Measurements from ENCODE around the gene PNMA8A. TPM values are rescaled to one million over a fixed set of nuclear protein-coding genes. Genes with fewer than 3 reads are reported as not detected.

Gene PNMA8A
- total RNA-seq, 4 donors from 2014 or later, result 8.9 to 33.8 (median 19.5) TPM

DNA sequence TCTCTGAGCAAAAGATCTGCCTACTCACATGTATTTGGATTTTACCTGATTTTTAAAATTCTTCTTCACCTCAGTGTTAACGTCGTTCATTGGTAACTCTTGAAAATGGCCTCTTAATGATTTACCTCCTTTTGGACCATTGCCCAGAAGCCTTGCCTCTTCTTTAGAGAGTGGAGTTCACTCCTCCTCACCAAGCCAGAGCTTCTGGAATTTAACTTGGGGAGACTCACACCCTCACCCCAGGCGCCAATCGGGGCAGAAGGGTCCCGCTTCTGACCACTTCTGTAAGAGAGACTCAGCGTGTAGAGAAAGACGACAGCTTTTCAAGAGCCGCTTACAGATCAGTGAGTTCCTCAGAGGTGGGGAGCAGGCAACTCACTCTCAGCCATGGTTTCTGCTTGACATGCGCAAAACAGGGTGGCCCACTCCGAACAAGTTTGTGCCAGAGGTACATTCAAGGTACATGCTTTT is 45.3 kb downstream of the PNMA8A start:
- no peaks in the 10 kb centered on the region for H3K36me3 ChIP-seq
- H3K9me3 ChIP-seq, result no peaks in the 10 kb centered on the region
- H3K27ac ChIP-seq, result peak overlapping the region; percentile 71 to 83 (median 74)
- TF ChIP-seq, protein P1, sequence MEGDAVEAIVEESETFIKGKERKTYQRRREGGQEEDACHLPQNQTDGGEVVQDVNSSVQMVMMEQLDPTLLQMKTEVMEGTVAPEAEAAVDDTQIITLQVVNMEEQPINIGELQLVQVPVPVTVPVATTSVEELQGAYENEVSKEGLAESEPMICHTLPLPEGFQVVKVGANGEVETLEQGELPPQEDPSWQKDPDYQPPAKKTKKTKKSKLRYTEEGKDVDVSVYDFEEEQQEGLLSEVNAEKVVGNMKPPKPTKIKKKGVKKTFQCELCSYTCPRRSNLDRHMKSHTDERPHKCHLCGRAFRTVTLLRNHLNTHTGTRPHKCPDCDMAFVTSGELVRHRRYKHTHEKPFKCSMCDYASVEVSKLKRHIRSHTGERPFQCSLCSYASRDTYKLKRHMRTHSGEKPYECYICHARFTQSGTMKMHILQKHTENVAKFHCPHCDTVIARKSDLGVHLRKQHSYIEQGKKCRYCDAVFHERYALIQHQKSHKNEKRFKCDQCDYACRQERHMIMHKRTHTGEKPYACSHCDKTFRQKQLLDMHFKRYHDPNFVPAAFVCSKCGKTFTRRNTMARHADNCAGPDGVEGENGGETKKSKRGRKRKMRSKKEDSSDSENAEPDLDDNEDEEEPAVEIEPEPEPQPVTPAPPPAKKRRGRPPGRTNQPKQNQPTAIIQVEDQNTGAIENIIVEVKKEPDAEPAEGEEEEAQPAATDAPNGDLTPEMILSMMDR (IDR thresholded peaks at IDR 0.05), result no peak
- TF ChIP-seq POLR2A (IDR thresholded peaks at IDR 0.05), result no peak
- peak; percentile 39 to 53 for DNase-seq
- H3K4me1 ChIP-seq, result peaks cover 7 to 18% of the 10 kb centered on the region in 2 donors
- 1 to 3% methylated on average over 10 of the region's 10 CpGs for WGBS, 2 donors
- H3K27me3 ChIP-seq, result no peaks in the 10 kb centered on the region
- H3K4me3 ChIP-seq (replicated peaks in 1 of 3), result peak overlapping the region in 2 of 3 donors; percentile 15 to 23
- intact Hi-C loops (cut with DNase I), result no loop called here

DNA sequence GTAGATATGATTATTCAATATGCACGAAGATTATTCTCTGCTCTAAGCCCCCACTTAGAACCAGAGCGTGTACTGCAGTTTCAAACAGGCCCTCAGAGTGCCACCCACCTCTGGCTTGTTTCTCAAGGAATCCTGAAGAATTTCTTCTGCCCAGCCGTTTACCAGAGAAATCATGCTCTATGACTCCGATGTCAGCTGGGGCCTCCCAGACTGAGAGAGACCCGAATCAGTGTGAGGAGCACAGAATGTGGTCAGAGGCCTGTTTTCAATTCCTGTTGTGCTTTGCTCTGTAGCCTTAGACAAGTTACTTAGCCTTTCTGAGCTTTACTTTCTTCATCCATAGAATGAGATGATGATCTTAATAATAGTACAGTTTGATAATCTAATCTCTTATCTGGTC is 48.2 kb downstream of the PNMA8A start:
- intact Hi-C loops (cut with DNase I), result no loop called here
- Histone ChIP-seq H3K27me3 (no peaks in the 10 kb centered on the region), H3K9me3 (no peaks in the 10 kb centered on the region), H3K4me1 (peaks cover 7 to 13% of the 10 kb centered on the region in 2 donors), H3K36me3 (no peaks in the 10 kb centered on the region), H3K27ac (no peak overlapping the region), H3K4me3 (replicated peaks in 1 of 3) (no peak overlapping the region)
- WGBS, 2 donors, result 73 to 76% methylated on average over 5 of the region's 5 CpGs
- TF ChIP-seq POLR2A (IDR thresholded peaks at IDR 0.05), result no peak
- TF ChIP-seq, protein P1 (IDR thresholded peaks at IDR 0.05), result no peak
- DNase-seq, result no peak

DNA sequence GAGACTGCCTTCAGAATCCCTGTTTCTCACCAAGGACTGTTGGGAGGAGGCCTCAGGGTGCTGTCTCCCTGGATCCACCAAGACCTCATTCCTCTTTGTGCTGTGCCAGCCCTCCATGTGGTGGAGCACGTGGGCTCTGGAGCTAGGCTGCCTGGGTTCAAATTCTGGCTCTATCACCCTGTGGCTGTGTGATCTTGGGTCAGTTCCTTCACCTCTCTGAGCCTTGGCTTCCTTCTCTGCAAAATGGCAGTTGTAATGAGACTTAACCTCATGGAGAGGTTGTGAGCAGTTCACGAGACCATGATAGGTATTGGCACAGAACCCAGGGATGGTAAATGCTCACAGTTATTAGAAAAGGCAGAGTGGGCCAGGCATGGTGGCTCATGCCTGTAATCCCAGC is 49.0 kb downstream of the PNMA8A start:
- TF ChIP-seq, protein P1 (IDR thresholded peaks at IDR 0.05), result no peak
- no peak for TF ChIP-seq POLR2A (IDR thresholded peaks at IDR 0.05)
- H3K27me3 ChIP-seq, result no peaks in the 10 kb centered on the region
- WGBS, 2 donors, result 75 to 83% methylated on average over 2 of the region's 2 CpGs

DNA sequence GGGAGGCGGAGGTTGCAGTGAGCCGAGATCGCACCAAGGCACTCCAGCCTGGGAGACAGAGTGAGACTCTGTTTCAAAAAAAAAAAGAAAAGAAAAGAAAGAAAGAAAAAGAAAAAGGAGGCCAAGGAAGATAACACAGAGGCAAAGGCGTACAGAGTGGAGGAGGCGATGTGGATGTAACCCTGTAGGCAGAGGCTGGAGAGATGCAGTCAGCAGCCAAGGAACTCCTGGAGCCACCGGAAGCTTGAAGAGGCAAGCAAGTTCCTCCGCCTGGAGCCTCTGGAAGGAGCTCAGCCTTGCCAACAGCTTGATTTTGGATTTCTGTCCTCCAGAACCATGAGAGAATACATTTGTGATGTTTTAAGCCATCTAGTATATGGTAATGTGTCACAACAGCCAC is 51.3 kb downstream of the PNMA8A start:
- no peak overlapping the region for H3K27ac ChIP-seq
- no peaks in the 10 kb centered on the region for H3K36me3 ChIP-seq
- intact Hi-C loops (cut with DNase I), result no loop called here
- DNase-seq, result no peak
- TF ChIP-seq POLR2A (IDR thresholded peaks at IDR 0.05), result no peak
- peaks cover 5 to 14% of the 10 kb centered on the region in 2 donors for H3K4me1 ChIP-seq
- H3K27me3 ChIP-seq, result no peaks in the 10 kb centered on the region
- 79 to 89% methylated on average over 7 of the region's 7 CpGs for WGBS, 2 donors
- H3K4me3 ChIP-seq (replicated peaks in 1 of 3), result no peak overlapping the region
- no peaks in the 10 kb centered on the region for H3K9me3 ChIP-seq

More for the DNA sequence above, 49.0 kb downstream of the PNMA8A start:
- H3K4me3 ChIP-seq (replicated peaks in 1 of 3), result no peak overlapping the region
- intact Hi-C loops (cut with DNase I), result no loop called here
- H3K9me3 ChIP-seq, result no peaks in the 10 kb centered on the region
- H3K27ac ChIP-seq, result no peak overlapping the region
- DNase-seq, result no peak
- peaks cover 7 to 13% of the 10 kb centered on the region in 2 donors for H3K4me1 ChIP-seq
- H3K36me3 ChIP-seq, result no peaks in the 10 kb centered on the region

Other genes starting within 250 kb of the PNMA8A start
- gene IGFL1, start 241.8 kb downstream of the PNMA8A start, total RNA-seq, result not detected
- 10 to 100 TPM; 49.1 to 88.3 (median 66.0) TPM for gene HIF3A, start 174.5 kb downstream of the PNMA8A start, total RNA-seq
- gene PPP5C, start 124.5 kb downstream of the PNMA8A start, total RNA-seq, result 100 to 1,000 TPM in 1 of 4 donors, 10 to 100 TPM in 3; 63.3 to 112 (median 80.7) TPM
- 10 to 100 TPM; 16.8 to 34.9 (median 29.3) TPM for gene CCDC8, start 58.0 kb downstream of the PNMA8A start, total RNA-seq
- under 1 TPM in 1 of 4 donors, not detected in 3; 0.11 TPM for gene PNMA8C, start 42.6 kb downstream of the PNMA8A start, total RNA-seq
- 1 to 10 TPM; 1.3 to 1.5 (median 1.5) TPM for gene PNMA8B, start 24.3 kb upstream of the PNMA8A start, total RNA-seq
- gene CALM3, start 129.8 kb upstream of the PNMA8A start, total RNA-seq, result 100 to 1,000 TPM; 108 to 190 (median 155) TPM
- 10 to 100 TPM in 2 of 4 donors, 1 to 10 TPM in 2; 9.0 to 21.9 (median 12.7) TPM for gene PTGIR, start 153.5 kb upstream of the PNMA8A start, total RNA-seq
- not detected for gene GNG8, start 164.6 kb upstream of the PNMA8A start, total RNA-seq
- gene DACT3, start 189.6 kb upstream of the PNMA8A start, total RNA-seq, result 1 to 10 TPM; 1.7 to 3.2 (median 2.7) TPM
- gene PRKD2, start 245.6 kb upstream of the PNMA8A start, total RNA-seq, result 10 to 100 TPM; 23.7 to 40.7 (median 32.7) TPM

Measured in thyroid gland (tissue), 4 donors.